Measurements from ENCODE around the gene AKAP4. TPM values are rescaled to one million over a fixed set of nuclear protein-coding genes. Genes with fewer than 3 reads are reported as not detected.

The AKAP4 gene
- total RNA-seq, 1 donor from 2014 or later: not detected

DNA sequence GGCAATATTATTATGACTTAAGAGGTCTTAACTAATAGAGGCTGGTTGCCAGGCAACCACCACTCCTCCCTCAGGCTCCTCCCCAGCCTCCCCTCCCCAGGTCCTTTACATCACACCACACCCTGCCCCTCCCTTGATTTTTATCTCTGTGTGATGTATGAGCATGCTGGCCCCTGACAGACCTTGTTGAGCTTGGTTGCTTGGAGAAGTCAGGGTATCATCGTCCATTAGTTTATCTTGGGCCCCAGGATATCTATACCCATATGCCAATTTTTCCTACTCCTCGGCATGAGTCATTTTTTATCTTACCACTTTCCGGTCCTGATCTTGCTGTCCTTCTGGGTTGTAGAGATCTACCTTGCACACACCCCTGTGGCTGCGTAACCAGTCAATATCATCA is 2.5 kb downstream of the AKAP4 start:
- TF ChIP-seq, protein P1, sequence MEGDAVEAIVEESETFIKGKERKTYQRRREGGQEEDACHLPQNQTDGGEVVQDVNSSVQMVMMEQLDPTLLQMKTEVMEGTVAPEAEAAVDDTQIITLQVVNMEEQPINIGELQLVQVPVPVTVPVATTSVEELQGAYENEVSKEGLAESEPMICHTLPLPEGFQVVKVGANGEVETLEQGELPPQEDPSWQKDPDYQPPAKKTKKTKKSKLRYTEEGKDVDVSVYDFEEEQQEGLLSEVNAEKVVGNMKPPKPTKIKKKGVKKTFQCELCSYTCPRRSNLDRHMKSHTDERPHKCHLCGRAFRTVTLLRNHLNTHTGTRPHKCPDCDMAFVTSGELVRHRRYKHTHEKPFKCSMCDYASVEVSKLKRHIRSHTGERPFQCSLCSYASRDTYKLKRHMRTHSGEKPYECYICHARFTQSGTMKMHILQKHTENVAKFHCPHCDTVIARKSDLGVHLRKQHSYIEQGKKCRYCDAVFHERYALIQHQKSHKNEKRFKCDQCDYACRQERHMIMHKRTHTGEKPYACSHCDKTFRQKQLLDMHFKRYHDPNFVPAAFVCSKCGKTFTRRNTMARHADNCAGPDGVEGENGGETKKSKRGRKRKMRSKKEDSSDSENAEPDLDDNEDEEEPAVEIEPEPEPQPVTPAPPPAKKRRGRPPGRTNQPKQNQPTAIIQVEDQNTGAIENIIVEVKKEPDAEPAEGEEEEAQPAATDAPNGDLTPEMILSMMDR (IDR thresholded peaks at IDR 0.05; ENCODE audit: insufficient read depth, low read length, poor library complexity, severe bottlenecking): no peak

DNA sequence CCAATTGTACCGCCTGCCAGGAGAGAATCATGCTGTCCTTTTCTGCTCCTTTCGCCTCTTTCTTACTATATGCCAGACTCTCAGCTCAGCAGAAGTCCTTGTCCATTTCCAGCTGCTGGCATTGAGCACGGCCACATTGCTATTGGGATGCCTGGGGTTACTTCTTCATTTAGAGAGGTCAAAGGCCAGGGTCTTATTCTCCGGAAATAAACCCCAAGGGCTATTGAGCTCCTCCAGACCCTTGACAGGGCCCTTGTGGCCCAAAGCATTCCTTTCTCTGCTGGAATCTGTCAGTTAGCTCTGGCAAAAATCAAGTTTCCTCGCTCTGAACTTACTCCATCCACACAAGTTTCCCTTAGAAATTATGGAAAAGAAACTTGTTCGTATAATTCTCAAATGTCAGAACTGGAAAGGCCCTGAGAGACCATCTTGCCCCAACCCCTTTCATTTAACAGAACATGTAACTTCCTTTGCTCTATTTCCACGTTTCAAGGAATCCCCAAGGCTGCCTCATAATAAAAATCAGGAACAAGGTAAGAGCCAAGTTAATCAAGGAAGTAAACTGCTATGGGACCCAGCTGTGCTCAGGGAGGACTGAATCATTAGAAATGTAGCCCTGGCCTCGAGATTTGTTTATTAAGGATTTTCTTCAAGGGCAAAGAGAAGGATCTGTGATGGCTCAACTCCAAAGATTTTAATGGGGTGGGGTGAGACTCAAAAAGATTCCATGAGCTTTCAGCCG is 11.8 kb downstream of the AKAP4 start:
- Histone ChIP-seq H3K27me3 (ENCODE audit: control insufficient read depth, insufficient read depth, low read length) (no peaks in the 10 kb centered on the region), H3K36me3 (ENCODE audit: control insufficient read depth, insufficient read depth, low read length) (no peaks in the 10 kb centered on the region), H3K4me3 (ENCODE audit: low read depth, low read length) (no peak overlapping the region)
- no peak for DNase-seq (ENCODE audit: low read depth)
- TF ChIP-seq, protein P1 (IDR thresholded peaks at IDR 0.05; ENCODE audit: insufficient read depth, low read length, poor library complexity, severe bottlenecking): no peak

More for the DNA sequence above, 2.5 kb downstream of the AKAP4 start:
- no peaks in the 10 kb centered on the region for H3K36me3 ChIP-seq (ENCODE audit: control insufficient read depth, insufficient read depth, low read length)
- no peak for DNase-seq (ENCODE audit: low read depth)
- H3K4me3 ChIP-seq (ENCODE audit: low read depth, low read length): no peak overlapping the region
- no peaks in the 10 kb centered on the region for H3K27me3 ChIP-seq (ENCODE audit: control insufficient read depth, insufficient read depth, low read length)

DNA sequence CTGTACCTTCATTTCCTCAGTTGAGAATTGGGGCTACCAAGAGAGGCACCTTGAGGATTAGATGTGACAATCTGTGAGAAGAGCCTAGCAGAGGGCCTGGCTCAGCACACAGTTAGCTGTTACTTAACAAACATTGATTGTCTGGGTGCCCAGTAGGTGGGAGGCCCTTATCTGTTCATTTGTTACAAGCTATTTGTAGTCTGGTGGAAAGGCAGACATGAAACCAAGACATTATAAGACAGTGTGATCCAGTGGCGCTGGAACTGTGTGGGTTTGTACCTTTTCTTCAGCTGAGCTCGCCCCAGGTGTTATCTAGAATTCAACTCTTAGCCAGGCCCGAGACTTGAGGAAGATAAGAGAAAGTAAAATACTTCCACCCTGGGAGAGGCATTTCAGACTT is 16.9 kb downstream of the AKAP4 start:
- no peak for DNase-seq (ENCODE audit: low read depth)
- Histone ChIP-seq H3K4me3 (ENCODE audit: low read depth, low read length) (no peak overlapping the region), H3K27me3 (ENCODE audit: control insufficient read depth, insufficient read depth, low read length) (no peaks in the 10 kb centered on the region), H3K36me3 (ENCODE audit: control insufficient read depth, insufficient read depth, low read length) (no peaks in the 10 kb centered on the region)
- TF ChIP-seq, protein P1 (IDR thresholded peaks at IDR 0.05; ENCODE audit: insufficient read depth, low read length, poor library complexity, severe bottlenecking): no peak

- H3K27me3 ChIP-seq (ENCODE audit: control insufficient read depth, insufficient read depth, low read length): no peaks in the 10 kb centered on the region
- DNase-seq (ENCODE audit: low read depth): no peak
- TF ChIP-seq, protein P1 (IDR thresholded peaks at IDR 0.05; ENCODE audit: insufficient read depth, low read length, poor library complexity, severe bottlenecking): no peak
- no peak overlapping the region for H3K4me3 ChIP-seq (ENCODE audit: low read depth, low read length)
- no peaks in the 10 kb centered on the region for H3K36me3 ChIP-seq (ENCODE audit: control insufficient read depth, insufficient read depth, low read length)
These were observed 20.5 kb downstream of the AKAP4 start for GRCh38 chrX:50180073-50180940.

DNA sequence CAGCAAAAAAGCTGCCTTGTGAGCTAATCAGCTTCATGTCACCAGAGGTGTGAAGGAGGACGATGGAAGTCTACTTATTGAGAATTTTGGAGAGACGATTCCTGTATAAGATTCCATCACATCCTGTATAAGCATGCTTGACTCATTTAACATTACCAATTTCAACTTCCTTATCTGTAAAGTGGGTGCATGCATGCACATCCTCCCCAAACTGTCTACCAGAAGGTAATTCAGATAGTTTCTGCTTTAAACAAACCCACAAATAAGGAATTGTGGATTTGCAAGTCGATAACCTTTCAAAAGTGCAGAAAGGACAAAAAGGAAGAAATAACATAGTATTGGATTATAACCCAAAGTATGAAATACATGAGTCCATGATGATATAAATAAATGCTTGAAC is 31.1 kb downstream of the AKAP4 start:
- Histone ChIP-seq H3K36me3 (ENCODE audit: control insufficient read depth, insufficient read depth, low read length) (no peaks in the 10 kb centered on the region), H3K4me3 (ENCODE audit: low read depth, low read length) (no peak overlapping the region), H3K27me3 (ENCODE audit: control insufficient read depth, insufficient read depth, low read length) (no peaks in the 10 kb centered on the region)
- TF ChIP-seq, protein P1 (IDR thresholded peaks at IDR 0.05; ENCODE audit: insufficient read depth, low read length, poor library complexity, severe bottlenecking): no peak
- DNase-seq (ENCODE audit: low read depth): no peak
